Motor neuron (in vitro differentiated cells): Measurements from ENCODE around the gene PROC. TPM values are rescaled to one million over a fixed set of nuclear protein-coding genes. Genes with fewer than 3 reads are reported as not detected.

Source experiments
- ATAC-seq, 8 experiments: fragments of 200-7000 bp; cut with Tn5 transposase; replicated peaks in 6 of 8; 2 replicates each; pipeline ENCODE4 v1.8.0; 2021; ENCODE audit warnings: mild to moderate bottlenecking in 8 of 8, moderate library complexity in 8 of 8
- H3K27ac ChIP-seq, 2 donors: fragments of 250-450 bp; sonication (Bioruptor Pico); 2 replicates each; pipeline ENCODE4 v1.9.0; 2021; ENCODE audit warnings: antibody characterized with exemption in 2 of 2, mild to moderate bottlenecking in 2 of 2, moderate library complexity in 1 of 2
- H3K4me1 ChIP-seq, 2 donors: fragments of 250-450 bp; sonication (Bioruptor Pico); replicated peaks in 1 of 2; 2 replicates each; pipeline ENCODE4 v1.6.1; 2021; ENCODE audit warnings: antibody characterized with exemption in 2 of 2, mild to moderate bottlenecking in 2 of 2, moderate library complexity in 1 of 2
- H3K4me3 ChIP-seq, 5 donors: fragments of 250-450 bp; sonication (Bioruptor Pico); 2 replicates each; pipeline ENCODE4 v1.9.0; 2021; ENCODE audit warnings: antibody characterized with exemption in 5 of 5, mild to moderate bottlenecking in 5 of 5, moderate library complexity in 4 of 5
- WGBS, 10 experiments: fragments of 450-650 bp; shearing (Covaris generic); methylation state at CpG; one replicate each; pipeline ENCODE4 v1.0.0; 2022; 5-methylcytosine and 5-hydroxymethylcytosine counted together
- in situ Hi-C, 9 experiments: fragments of 400-800 bp; cut with MboI; loops; one replicate each; pipeline ENCODE4 v1.15.0; 2021; ENCODE audit warnings: low sequenced_read_pairs in 9 of 9, low pct_unique_long_range_greater_than_20kb in 2 of 9; ENCODE audit not compliant: unreplicated experiment in 9 of 9
- total RNA-seq, 8 experiments: library from RNA; unstranded; fragments of 300-600 nt; gene quantifications; 2 replicates each; pipeline versions ENCODE4 v1.2.3 to v1.2.4, GENCODE V29; 2022

The PROC gene
- total RNA-seq: under 1 TPM; 0.27 to 0.95 (median 0.81) TPM

- H3K4me3 ChIP-seq: no peak within 1 kb of the TSS
- ATAC-seq: no peak
- H3K27ac ChIP-seq: no peak within 1 kb of the TSS
- in situ Hi-C loops: no loop called here
- 47 to 100% (median 86%) methylated on average over 1 to 12 of the region's 16 CpGs; no CpG with 5 or more reads in 5 of the 10 experiments for WGBS, 10 experiments
- H3K4me1 ChIP-seq: peaks cover 3 to 4% of the 10 kb centered on the region in 2 donors
These were observed at the start of gene PROC for GRCh38 chr2:127418300-127419111. Gene PROC (plus strand): TSS chr2:127418427. CDS start chr2:127419943, 1,516 bp downstream.

DNA sequence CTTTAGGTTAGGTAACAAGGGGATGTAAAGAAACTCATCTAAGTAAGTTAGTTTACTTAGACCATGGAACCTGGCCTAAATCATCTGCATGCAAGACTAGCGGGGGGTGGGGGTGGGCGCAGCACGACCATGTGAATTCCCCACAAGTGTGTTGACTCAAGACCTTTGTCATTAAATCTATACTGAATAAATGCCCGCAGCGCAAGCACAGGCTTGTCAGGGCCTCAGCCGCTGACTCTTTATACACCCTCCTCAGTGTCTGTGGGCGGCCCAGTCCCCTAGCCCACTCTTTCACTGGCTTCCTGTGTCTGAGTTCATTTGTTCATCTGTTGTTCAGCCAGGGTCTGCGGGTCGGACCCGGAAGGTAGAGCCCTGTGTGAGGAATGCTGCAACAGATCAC is 48.2 kb upstream of the PROC start:
- Histone ChIP-seq H3K4me3 (no peak overlapping the region), H3K4me1 (no peaks in the 10 kb centered on the region), H3K27ac (no peak overlapping the region)
- WGBS, 10 experiments: 60 to 95% (median 91%) methylated on average over 4 to 10 of the region's 10 CpGs; no CpG with 5 or more reads in 5 of the 10 experiments
- in situ Hi-C loops: no loop called here
- peak in 2 of 8 experiments; percentile 21 to 28 for ATAC-seq

GRCh38 chr2:127371037-127371436 is 47.2 kb upstream of the PROC start:
- no peaks in the 10 kb centered on the region for H3K4me1 ChIP-seq
- in situ Hi-C loops: no loop called here
- no peak overlapping the region for H3K27ac ChIP-seq
- WGBS, 10 experiments: 88 to 93% (median 92%) methylated on average over 5 to 11 of the region's 11 CpGs; no CpG with 5 or more reads in 3 of the 10 experiments
- ATAC-seq: no peak
- H3K4me3 ChIP-seq: no peak overlapping the region

GRCh38 chr2:127373362-127374083 is 44.7 kb upstream of the PROC start:
- in situ Hi-C loops: no loop called here
- whole genome bisulfite sequencing, 10 experiments: 85 to 100% (median 97%) methylated on average over 1 to 4 of the region's 5 CpGs
- H3K4me1 ChIP-seq: no peaks in the 10 kb centered on the region
- H3K4me3 ChIP-seq: no peak overlapping the region
- no peak overlapping the region for H3K27ac ChIP-seq
- no peak for ATAC-seq

DNA sequence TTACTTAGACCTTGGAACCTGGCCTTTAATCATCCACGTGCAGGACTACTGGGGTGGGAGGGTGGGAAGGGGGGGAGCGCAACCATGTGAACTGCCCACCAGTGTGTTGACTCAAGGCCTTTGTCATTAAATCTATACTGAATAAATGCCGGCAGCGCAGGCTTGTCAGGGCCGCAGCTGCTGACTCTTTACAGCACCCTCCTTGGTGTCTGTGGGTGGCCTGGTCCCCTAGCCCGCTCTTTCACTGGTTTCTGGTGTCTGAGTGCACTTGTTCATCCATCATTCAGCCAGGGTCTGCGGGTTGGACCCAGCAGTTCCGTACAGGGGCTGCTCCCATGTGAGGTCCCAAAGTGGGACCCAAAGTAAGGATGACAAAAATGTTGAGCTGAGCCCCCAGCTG is 42.0 kb upstream of the PROC start:
- H3K4me1 ChIP-seq: no peaks in the 10 kb centered on the region
- no peak overlapping the region for H3K4me3 ChIP-seq
- no peak overlapping the region for H3K27ac ChIP-seq
- 85 to 100% (median 100%) methylated on average over 1 to 3 of the region's 8 CpGs; no CpG with 5 or more reads in 5 of the 10 experiments for WGBS, 10 experiments
- peak in 1 of 8 experiments; percentile 35 for ATAC-seq
- in situ Hi-C loops: no loop called here

DNA sequence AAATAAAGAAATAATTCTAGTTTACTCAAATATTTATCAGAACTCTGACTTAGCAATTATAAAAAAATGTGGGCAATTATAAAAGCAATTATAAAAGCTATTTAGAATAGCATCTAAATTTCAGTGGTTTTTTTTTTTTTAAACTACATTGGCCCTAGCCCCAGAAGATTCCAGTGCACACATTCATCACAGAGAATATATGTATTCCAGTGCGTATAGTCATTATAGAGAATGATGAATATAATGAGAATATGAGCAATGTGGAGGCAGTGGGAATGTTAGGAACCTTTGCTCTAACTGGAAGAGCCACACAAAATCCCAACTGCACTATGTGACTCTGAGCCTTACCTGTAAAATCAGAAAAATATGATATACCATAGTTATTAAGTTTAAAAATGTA is 41.0 kb upstream of the PROC start:
- Histone ChIP-seq H3K4me3 (no peak overlapping the region), H3K27ac (no peak overlapping the region), H3K4me1 (no peaks in the 10 kb centered on the region)
- no peak for ATAC-seq
- in situ Hi-C loops: no loop called here
- WGBS, 10 experiments: 40 to 100% (median 92%) methylated on average over 1 of the region's 1 CpG; no CpG with 5 or more reads in 2 of the 10 experiments

DNA sequence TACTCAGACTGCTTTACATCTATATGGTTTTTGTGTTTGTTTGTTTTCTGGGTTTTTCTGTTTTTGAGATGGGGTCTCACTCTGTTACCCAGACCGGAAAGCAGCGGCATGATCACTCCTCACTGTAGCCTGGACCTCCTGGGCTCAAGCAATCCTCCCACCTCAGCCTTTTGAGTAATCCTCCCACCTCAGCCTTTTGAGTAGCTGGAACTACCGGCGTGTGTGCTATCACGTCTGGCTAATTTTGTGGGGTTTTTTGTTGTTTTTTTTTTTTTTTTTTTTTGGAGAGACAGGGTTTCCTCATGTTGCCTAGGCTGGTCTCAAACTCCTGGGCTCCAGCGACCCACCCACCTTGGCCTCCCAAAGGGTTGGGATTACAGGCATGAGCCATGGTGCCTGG is 39.5 kb upstream of the PROC start:
- in situ Hi-C loops: no loop called here
- WGBS, 10 experiments: 87 to 100% (median 93%) methylated on average over 3 to 5 of the region's 6 CpGs; no CpG with 5 or more reads in 1 of the 10 experiments
- ATAC-seq: no peak

GRCh38 chr2:127379712-127380355 is 38.4 kb upstream of the PROC start:
- WGBS, 10 experiments: 70 to 90% (median 82%) methylated on average over 2 to 4 of the region's 4 CpGs
- Histone ChIP-seq H3K27ac (no peak overlapping the region), H3K4me3 (no peak overlapping the region), H3K4me1 (no peaks in the 10 kb centered on the region)
- ATAC-seq: no peak
- in situ Hi-C loops: no loop called here

More for the DNA sequence above, 39.5 kb upstream of the PROC start:
- Histone ChIP-seq H3K4me1 (no peaks in the 10 kb centered on the region), H3K4me3 (no peak overlapping the region), H3K27ac (no peak overlapping the region)

DNA sequence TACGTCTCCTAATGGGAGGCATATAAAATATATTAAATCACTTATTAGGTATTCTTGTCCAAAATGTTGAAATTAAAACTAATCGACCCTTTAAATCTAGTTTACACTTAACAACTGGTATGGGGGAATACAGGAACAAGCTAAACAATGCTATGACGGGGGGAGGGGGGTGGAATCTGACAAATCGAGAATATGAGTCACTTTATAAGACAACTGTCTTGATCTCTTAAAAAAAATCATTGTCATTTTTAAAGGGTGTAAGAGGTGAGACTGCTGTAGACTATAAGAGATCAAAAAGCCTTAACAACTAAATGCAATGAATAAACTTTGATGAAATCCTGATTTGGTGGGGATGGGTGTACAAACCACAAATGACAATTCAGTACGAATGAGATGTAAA is 36.5 kb upstream of the PROC start:
- Histone ChIP-seq H3K4me1 (peaks cover 0 to 10% of the 10 kb centered on the region in 2 donors), H3K27ac (no peak overlapping the region), H3K4me3 (no peak overlapping the region)
- 41 to 100% (median 89%) methylated on average over 1 to 5 of the region's 5 CpGs; no CpG with 5 or more reads in 2 of the 10 experiments for WGBS, 10 experiments
- no peak for ATAC-seq
- in situ Hi-C loops: no loop called here

DNA sequence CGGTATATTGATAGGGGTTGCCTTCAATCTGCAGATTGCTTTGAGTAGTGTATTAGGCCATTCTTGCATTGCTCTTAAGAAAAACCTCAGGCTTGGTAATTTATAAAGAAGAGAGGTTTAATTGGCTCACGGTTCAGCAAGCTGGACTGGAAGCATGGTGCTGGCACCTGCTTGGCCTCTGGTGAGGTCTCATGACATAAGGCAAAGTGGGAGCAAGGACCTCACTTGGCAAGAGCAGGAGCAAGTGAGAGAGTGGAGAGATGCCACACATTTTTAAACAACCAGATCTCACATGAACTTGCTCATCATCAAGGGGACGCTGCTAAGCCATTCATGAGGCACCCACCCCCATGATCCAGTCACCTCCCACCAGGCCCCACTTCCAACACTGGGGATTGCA is 35.4 kb upstream of the PROC start:
- no peak for ATAC-seq
- Histone ChIP-seq H3K27ac (no peak overlapping the region), H3K4me1 (peaks cover 0 to 10% of the 10 kb centered on the region in 2 donors), H3K4me3 (no peak overlapping the region)
- 40 to 86% (median 78%) methylated on average over 1 to 3 of the region's 3 CpGs; no CpG with 5 or more reads in 5 of the 10 experiments for WGBS, 10 experiments
- in situ Hi-C loops: no loop called here

GRCh38 chr2:127384529-127384928 is 33.7 kb upstream of the PROC start:
- H3K27ac ChIP-seq: no peak overlapping the region
- no peak for ATAC-seq
- H3K4me3 ChIP-seq: no peak overlapping the region
- peaks cover 0 to 15% of the 10 kb centered on the region in 2 donors for H3K4me1 ChIP-seq
- in situ Hi-C loops: no loop called here
- 85 to 100% (median 95%) methylated on average over 2 to 6 of the region's 6 CpGs; no CpG with 5 or more reads in 2 of the 10 experiments for WGBS, 10 experiments

GRCh38 chr2:127386246-127386645 is 32.0 kb upstream of the PROC start:
- H3K27ac ChIP-seq: no peak overlapping the region
- in situ Hi-C loops: no loop called here
- no peak for ATAC-seq
- H3K4me1 ChIP-seq: peaks cover 0 to 15% of the 10 kb centered on the region in 2 donors
- 14 to 100% (median 73%) methylated on average over 3 to 4 of the region's 4 CpGs for WGBS, 10 experiments
- peak overlapping the region; percentile 80 to 98 (median 91) for H3K4me3 ChIP-seq
